Lung (tissue), 12 donors: ENCODE results near the gene ARL16. TPM values are rescaled to one million over a fixed set of nuclear protein-coding genes. Genes with fewer than 3 reads are reported as not detected.

Experiments
- ATAC-seq: fragments of 200-7000 bp; cut with Tn5 transposase; one replicate; pipeline ENCODE4 v1.9.1; 2020; ENCODE audit warnings: moderate number of reproducible peaks; ENCODE audit not compliant: insufficient read depth, low FRiP score
- DNase-seq, 3 donors: peaks; one replicate each; pipeline ENCODE4 v3.0.0-alpha.2; 2013 to 2017
- H3K27ac ChIP-seq, 2 donors: one replicate each; pipeline ENCODE4 v1.5.1; 2013; ENCODE audit warnings: mild to moderate bottlenecking in 2 of 2, moderate library complexity in 2 of 2, control low read depth in 1 of 2, inconsistent platforms in 1 of 2, low read depth in 1 of 2, low read length in 1 of 2
- H3K27me3 ChIP-seq, 3 donors: one replicate each; pipeline ENCODE4 v1.5.1; 2013; ENCODE audit warnings: low read length in 2 of 3; ENCODE audit not compliant: control insufficient read depth in 3 of 3, insufficient read depth in 3 of 3
- H3K36me3 ChIP-seq, 4 donors: one replicate each; pipeline ENCODE4 v1.5.1; 2013; ENCODE audit warnings: low read length in 4 of 4, mild to moderate bottlenecking in 1 of 4, moderate library complexity in 1 of 4; ENCODE audit not compliant: control insufficient read depth in 4 of 4, insufficient read depth in 4 of 4
- H3K4me1 ChIP-seq, 5 donors: one replicate each; pipeline ENCODE4 v1.5.1; 2013; ENCODE audit warnings: low read length in 5 of 5, mild to moderate bottlenecking in 2 of 5, moderate library complexity in 1 of 5; ENCODE audit not compliant: control insufficient read depth in 5 of 5, insufficient read depth in 5 of 5
- H3K4me3 ChIP-seq: one replicate; pipeline ENCODE4 v1.5.1; 2013; ENCODE audit warnings: mild to moderate bottlenecking, control low read depth, moderate library complexity
- H3K9ac ChIP-seq, 2 donors: one replicate each; pipeline ENCODE4 v1.5.1; 2013; ENCODE audit warnings: low read length in 2 of 2, control low read depth in 1 of 2; ENCODE audit not compliant: insufficient read depth in 1 of 2
- H3K9me3 ChIP-seq, 4 donors: one replicate each; pipeline ENCODE4 v1.5.1; 2013; ENCODE audit warnings: low read length in 3 of 4, mild to moderate bottlenecking in 1 of 4, moderate library complexity in 1 of 4; ENCODE audit not compliant: control insufficient read depth in 4 of 4, insufficient read depth in 3 of 4
- WGBS, 2 donors: extraction: QIAGEN DNeasy Blood & Tissue Kit; methylation state at CpG; one replicate each; pipeline ENCODE4 v1.1.7; 2013; 5-methylcytosine and 5-hydroxymethylcytosine counted together
- polyA plus RNA-seq, 2 donors: library from polyadenylated mRNA; stranded (reverse); fragments of 200-250 nt; gene quantifications; one replicate each; pipeline ENCODE4 v1.2.1, GENCODE V29; 2013
- total RNA-seq, 2 donors: library from RNA; depleted of rRNA in 1 of 2; stranded (reverse); fragments of >200 nt in 1 of 2; gene quantifications; one replicate each; pipeline ENCODE4 v1.2.1, GENCODE V29; 2014 to 2021
- TF ChIP-seq, protein P1 (sequence below): IDR thresholded peaks from 2 replicates; pipeline ENCODE4 v1.5.1; 2012; ENCODE audit warnings: mild to moderate bottlenecking; ENCODE audit errors: control extremely low read depth, extremely low read depth
- donor health status: control.
- donor health status: control.
- donor health status: Bipolar disorder and iron deficiency.
- donor health status: healthy.
- donor health status: DM: yes; HTN: yes; CAD: no.

ARL16 gene
- total and polyA plus RNA-seq, 4 donors, result 27.4 to 59.5 (median 29.8) TPM

DNA sequence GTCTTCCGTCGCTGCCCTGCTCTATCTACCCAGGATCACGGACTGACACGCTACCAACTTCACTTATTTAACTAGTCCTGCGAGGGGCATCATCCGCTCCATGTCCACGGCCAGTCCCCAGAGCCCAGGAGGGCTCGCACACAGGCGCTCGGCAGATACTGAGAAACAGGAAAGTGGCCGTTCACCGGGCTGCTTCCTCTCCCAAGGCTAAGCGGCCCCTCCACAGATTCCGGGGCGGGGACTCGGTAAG, 17.6 kb downstream of the ARL16 start:
- WGBS, 2 donors, result 0% methylated on average over 16 of the region's 16 CpGs
- peaks cover 0 to 14% (median 4%) of the 10 kb centered on the region in 4 donors for H3K36me3 ChIP-seq
- TF ChIP-seq, protein P1, sequence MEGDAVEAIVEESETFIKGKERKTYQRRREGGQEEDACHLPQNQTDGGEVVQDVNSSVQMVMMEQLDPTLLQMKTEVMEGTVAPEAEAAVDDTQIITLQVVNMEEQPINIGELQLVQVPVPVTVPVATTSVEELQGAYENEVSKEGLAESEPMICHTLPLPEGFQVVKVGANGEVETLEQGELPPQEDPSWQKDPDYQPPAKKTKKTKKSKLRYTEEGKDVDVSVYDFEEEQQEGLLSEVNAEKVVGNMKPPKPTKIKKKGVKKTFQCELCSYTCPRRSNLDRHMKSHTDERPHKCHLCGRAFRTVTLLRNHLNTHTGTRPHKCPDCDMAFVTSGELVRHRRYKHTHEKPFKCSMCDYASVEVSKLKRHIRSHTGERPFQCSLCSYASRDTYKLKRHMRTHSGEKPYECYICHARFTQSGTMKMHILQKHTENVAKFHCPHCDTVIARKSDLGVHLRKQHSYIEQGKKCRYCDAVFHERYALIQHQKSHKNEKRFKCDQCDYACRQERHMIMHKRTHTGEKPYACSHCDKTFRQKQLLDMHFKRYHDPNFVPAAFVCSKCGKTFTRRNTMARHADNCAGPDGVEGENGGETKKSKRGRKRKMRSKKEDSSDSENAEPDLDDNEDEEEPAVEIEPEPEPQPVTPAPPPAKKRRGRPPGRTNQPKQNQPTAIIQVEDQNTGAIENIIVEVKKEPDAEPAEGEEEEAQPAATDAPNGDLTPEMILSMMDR, result no peak
- DNase-seq (peak in 1 of 3 donors; percentile 46), ATAC-seq (no peak)
- peak overlapping the region; percentile 93 for H3K4me3 ChIP-seq
- peak overlapping the region; percentile 53 to 77 for H3K9ac ChIP-seq
- H3K27me3 ChIP-seq, result no peaks in the 10 kb centered on the region
- H3K9me3 ChIP-seq, result no peaks in the 10 kb centered on the region
- H3K27ac ChIP-seq, result peak overlapping the region; percentile 86 to 93
- H3K4me1 ChIP-seq, result peaks cover 0 to 17% (median 4%) of the 10 kb centered on the region in 5 donors

DNA sequence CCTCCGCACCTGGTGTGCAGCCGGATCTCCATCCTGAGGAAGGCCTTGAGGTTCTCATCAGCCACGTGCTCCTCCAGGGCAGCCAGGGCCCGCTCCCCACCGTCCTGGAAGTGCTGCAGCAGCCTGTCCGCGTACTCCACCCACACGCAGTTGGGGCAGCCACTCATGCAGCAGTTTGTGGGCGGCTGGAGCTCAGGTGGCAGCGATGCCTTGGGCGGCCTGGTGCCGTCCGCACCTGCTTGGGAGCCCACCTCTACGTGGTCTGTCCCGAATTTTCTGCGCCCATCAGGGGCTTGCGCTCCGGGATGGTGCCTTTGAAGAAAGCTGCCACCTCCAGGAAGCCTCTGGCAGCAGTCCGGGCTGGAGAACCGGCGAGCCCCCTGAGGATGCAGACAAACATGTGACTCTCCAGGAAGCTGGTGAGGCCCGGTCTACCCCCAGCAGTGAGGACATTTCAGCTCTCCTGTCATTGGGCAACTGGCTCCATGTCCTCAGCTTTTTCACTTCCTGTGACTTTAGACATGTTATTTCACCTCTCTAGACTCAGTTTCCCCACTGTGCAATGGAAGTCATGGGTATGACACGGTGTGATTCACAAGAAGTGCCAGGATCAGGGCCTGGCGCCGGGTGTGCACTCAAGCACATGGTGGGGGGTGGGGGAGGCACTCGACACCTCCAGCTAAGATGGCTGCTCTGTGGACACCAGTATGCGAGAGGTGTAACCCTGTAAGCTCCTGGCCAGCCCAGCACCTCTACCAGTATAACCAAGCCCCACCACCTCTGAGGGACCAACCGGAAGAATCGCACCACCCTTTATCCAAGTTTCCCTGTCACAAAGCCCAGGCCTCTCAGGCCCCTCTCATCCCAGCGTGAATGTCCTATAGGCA, 18.1 kb downstream of the ARL16 start:
- Histone ChIP-seq H3K4me3 (peak overlapping the region; percentile 93), H3K36me3 (peaks cover 0 to 12% (median 4%) of the 10 kb centered on the region in 4 donors), H3K27me3 (no peaks in the 10 kb centered on the region), H3K27ac (peak overlapping the region; percentile 86 to 93), H3K9ac (peak overlapping the region; percentile 53 to 77), H3K4me1 (peaks cover 0 to 17% (median 4%) of the 10 kb centered on the region in 5 donors), H3K9me3 (no peaks in the 10 kb centered on the region)
- WGBS, 2 donors, result 51 to 55% methylated on average over 30 of the region's 30 CpGs
- TF ChIP-seq, protein P1, result no peak
- ATAC-seq, result peak; percentile 10
- DNase-seq, result peak in 1 of 3 donors; percentile 8

DNA sequence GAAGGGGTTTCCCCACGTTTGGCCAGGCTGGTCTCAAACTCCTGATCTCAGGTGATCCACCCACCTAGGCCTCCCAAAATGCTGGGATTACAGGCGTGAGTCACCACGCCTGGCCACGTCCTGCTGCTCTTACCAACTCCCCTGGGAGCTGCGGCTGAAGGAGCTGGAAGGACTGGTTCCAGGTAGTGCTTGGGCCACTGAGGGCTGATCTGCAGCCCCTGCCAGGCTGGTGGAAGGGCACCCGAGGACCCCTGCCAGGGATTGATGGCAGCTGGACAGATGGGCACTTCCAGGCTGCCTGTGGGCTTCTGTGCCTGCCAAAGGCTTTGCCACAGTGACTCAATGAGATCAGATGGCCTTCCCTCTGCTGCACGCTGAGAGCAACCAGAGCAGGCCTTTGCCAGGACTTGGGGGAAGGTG, 19.5 kb downstream of the ARL16 start:
- Histone ChIP-seq H3K4me3 (no peak overlapping the region), H3K9ac (no peak overlapping the region), H3K36me3 (peaks cover 0 to 5% (median 1%) of the 10 kb centered on the region in 4 donors), H3K9me3 (no peaks in the 10 kb centered on the region), H3K4me1 (peaks cover 0 to 17% (median 4%) of the 10 kb centered on the region in 5 donors), H3K27ac (no peak overlapping the region), H3K27me3 (no peaks in the 10 kb centered on the region)
- ATAC-seq (no peak), DNase-seq (no peak)
- WGBS, 2 donors, result 89 to 92% methylated on average over 7 of the region's 7 CpGs
- TF ChIP-seq, protein P1, result no peak
